Endometrial microvascular endothelial cells (primary cell): ENCODE data around the gene MAGEA6. TPM values are rescaled to one million over a fixed set of nuclear protein-coding genes. Genes with fewer than 3 reads are reported as not detected.
"Not testable (repeated sequence)": the region's sequence is repeated elsewhere in the genome, so short reads cannot be mapped to it uniquely, and the experiment has no call there.

Source experiments
- in situ Hi-C: cut with HindIII; loops from 2 replicates; pipeline ENCODE4 v1.10.0; 2017; ENCODE audit warnings: low sequenced_read_pairs, low pct_unique_long_range_greater_than_20kb; ENCODE audit errors: inconsistent ontology term
- total RNA-seq: library from RNA; depleted of rRNA; stranded (reverse); fragments of >200 nt; gene quantifications from one replicate; pipeline ENCODE4 v1.2.3, GENCODE V29; 2015; ENCODE audit errors: inconsistent ontology term

MAGEA6 gene, protein sequence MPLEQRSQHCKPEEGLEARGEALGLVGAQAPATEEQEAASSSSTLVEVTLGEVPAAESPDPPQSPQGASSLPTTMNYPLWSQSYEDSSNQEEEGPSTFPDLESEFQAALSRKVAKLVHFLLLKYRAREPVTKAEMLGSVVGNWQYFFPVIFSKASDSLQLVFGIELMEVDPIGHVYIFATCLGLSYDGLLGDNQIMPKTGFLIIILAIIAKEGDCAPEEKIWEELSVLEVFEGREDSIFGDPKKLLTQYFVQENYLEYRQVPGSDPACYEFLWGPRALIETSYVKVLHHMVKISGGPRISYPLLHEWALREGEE
- not detected for total RNA-seq

DNA sequence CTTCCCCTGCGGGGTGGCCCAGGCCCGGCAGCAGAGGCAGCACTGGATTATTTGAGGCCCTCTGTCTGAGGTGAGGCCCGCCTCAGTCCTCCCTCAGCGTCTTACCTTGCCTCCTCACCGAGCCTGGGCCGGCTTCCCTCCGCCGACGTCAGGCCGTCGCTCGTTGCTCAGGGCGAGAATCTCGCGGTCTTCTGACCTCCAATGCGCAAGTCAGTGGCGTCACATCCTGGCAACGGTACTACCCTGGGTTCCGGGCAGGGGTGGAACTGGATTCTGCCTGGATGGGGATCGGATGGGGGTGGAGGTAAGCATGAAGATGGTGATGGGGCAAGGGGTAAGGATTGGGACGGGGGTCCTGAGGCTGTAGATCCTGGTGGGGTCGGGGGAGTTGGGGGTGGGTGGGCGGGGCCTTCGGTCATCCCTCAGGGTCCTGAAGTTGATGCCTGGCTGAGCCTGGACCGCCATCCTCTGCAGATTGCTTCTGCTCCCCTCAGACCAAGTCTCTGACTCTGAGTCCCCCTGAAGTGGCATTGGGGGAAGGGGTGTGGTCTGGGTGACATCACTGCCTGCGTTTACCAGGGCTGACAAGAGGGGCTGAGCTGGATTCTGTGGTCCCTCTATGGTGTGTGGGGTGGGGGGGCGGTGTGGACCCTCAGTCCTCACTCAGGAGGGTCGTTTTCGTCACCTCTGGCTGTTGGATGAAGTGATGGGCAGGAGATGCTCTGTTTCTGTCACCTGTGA is at the start of gene MAGEA6:
Gene MAGEA6 (minus strand): TSS at position 141 of the 741 bp plus-strand sequence. CDS start 2,039 bp downstream, outside the sequence.
- in situ Hi-C loops = not testable (repeated sequence)

DNA sequence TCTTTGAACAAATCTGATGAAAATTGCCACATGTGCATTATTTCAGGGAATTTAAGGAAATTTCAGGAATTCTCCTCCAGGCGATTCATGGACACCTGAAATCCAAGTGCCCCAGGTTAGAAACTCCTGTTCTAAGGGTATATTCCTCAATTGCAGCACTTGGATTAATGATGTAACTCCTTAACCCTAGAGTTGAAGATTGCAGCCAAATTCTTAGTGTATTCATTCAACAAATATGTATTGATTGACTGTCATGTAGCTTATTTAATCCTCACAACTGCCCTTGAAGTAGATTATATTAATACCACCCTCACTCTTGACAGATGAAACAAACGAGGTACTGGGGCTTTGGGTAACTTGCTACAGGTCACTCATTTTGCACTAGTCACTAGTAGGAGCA is 49.8 kb upstream of the MAGEA6 start:
- in situ Hi-C loops = no loop called here

DNA sequence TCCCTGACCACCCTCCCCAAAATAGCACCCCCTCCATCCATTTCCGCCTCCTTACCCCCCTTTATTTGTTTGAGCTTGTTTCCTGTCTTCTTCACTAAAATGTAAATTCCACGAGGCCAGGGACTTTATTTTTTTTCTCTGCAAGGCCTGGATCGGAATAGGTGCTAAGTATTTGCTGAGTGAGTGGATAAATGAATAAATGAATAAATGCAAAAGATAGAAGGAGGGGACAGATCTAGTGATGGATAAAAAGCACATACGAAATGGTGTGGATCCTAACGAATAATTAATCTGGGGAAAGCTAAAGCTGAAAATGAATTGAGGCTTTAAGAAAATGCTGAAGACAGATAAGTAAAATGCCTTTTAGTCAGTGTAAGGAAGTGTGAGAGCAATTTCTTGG is 48.9 kb upstream of the MAGEA6 start:
- in situ Hi-C loops = no loop called here

DNA sequence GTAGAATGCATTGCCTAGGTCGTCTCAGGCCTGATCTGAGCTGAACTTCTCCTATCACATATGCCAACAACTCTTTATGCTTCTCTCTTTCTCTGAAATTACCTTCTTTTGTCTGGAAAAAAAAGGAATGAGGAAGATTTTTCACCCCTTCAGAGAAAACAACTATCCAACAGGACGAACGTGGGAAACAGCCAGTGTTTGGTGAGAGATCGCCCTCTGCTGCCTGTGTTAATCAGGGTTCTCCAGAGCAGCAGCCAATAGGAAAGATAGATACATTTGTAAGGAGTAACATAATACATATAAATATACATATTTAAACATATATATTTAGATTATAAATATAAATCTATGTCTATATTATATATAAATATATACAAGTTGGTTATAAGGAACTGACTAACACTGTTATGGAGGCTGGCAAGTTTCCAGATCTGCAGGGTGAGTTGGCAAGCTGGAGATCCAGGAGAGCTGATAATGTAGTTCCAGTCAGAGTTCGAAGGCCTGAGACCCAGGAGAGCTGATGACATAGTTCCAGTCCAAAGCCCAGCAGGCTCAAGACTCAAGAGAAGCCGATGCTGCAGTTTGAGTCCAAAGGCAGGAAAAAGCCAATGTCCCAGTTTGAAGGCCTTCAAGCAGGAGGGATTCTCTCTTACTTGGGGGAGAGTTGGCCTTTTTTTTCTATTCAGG is 47.7 kb upstream of the MAGEA6 start:
- in situ Hi-C loops = no loop called here

DNA sequence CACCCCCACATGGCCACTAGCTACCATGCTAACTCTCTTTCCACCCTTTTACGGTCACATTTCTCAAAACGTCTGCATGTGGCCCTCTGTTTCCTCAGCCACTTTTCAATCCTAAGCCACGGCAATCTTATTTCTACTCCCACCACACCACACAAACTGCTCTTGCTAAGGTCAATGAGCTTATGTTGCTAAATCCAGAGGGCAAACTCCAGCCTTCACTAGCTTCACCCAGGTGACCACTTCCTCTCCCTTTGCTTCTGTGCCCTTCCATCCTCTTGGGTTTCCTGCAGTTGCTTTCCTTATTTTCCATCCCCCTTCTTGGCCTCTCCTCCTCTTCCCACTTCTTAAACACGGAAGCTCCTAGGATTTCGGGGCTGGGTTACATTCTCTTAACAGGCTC is 44.6 kb upstream of the MAGEA6 start:
- in situ Hi-C loops = no loop called here

DNA sequence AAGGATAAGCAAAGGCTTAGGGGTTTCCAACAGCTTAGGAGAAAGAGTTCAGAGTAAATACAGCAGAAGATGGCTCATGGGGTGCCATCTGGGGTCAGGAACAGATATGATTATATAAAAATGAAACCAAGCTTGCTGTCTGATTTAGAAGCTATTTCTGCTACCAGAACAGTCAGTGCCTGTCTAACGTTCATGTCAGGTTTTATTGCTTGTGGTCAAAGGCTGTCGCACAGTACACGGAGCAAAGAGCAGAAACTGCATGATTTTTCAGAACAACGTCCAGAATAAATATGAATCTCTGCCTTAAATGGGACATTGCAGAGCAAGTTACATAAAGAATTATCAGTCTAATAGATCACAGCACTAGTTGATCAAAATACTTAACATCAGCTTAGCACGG is 43.7 kb upstream of the MAGEA6 start:
- in situ Hi-C loops = no loop called here

DNA sequence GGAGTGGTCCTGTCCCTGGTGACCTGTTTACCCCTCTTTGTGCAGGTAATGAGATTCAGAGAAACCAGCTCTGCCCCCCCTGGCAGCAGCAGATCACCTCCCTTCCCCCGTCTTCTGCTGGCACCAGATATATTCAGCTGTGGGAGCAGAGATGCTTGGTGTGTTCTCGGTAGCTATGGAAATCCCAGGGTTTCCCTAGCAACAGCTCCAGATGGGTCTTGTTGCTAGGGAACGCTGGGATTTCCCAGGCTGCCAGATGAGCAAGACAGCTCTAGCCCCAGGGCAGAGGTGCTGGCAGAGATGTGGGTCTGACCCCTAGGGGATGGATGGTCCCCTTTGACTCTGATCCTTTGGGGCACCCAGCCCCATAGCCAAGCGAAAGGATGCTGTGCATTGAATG is 40.9 kb upstream of the MAGEA6 start:
- in situ Hi-C loops = no loop called here

DNA sequence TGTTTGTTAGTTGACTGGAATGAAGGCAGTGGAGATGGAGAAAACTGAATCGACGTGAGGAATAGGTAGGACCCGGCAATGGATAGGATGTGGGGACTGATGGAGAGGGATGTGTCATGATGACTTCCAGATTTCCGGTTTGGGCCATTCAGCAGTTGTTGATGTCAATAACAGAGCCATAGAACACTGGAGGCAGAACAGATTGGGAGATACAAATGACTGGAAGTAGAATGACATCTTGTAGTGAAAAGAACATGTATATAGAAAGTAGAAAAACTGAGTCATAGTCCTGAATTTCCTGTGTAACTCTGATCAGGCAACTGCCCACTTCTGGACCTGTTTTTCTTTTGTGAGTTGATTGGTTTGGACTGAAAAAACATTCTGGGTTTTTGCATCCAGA is 36.5 kb upstream of the MAGEA6 start:
- in situ Hi-C loops = no loop called here

DNA sequence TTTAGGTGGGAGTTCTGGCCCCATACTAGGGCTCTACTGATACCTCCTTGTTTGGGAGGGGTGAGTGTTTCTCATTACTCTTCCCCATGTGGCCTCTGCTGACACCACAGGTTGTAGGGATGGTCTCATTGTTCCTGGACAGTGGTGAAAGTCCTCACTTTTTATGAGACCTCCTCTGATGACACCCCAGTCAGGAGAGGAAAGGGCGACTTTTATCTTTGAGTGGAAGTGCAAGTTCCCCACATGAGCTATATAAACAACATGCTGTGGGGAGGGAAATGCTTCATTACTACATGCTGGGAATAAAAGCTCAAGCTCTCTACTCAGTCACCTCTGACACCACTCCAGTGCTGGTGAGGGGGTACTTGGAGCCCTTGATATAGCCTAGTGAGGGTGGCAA is 29.5 kb upstream of the MAGEA6 start:
- in situ Hi-C loops = no loop called here

DNA sequence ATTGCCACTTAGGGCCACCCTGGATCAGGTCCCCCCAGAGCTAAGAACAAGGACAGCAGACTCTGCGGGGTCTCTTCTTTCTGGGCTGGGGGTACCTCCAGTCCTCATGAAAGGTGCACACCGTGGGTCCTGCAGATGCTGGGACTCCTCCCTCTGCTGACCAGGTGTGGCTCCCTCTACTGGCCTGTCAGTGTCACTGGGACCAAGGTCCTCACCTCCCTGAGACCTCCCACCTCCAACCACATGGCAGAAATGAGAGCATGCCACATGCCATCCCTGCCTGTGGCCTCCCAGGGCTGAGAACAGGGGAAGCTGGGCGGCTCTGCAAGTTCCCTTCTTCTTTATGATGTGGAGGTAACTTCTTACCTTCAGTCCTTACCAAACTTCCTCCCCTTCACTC is 17.6 kb upstream of the MAGEA6 start:
- in situ Hi-C loops = not testable (repeated sequence)

DNA sequence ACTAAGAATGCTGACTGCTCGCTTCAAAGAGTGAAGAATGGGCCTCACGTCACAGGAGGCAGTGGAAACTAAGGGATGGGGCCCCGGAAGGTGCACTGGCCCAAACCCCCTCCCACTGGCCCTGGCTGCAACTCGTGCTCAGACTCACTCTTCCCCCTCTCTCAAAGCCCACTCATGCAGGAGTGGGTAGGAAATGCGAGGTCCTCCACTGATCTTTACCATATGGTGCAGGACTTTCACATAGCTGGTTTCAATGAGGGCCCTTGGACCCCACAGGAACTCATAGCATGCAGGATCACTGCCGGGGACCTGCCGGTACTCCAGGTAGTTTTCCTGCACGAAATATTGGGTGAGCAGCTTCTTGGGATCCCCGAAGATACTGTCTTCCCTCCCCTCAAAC is 2.9 kb downstream of the MAGEA6 start:
- in situ Hi-C loops = not testable (repeated sequence)

DNA sequence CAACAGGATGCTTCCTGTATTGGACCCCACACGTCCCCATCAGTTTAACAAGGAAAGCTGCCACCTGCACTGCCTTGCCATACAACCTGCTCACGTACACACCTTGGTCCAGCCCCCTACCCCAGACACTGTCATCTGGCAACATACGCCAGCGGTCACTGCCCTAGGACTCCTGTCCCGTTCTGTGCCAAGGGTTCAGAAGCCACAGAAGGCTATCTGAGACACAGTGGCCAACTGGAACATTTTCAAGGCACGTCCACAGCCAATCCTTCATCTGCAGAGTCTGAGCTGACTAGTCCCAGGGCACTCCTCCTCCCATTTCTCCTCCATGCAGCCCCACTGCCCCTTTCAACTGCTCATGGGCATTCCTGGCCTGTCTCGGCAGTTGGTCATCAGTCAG is 7.9 kb downstream of the MAGEA6 start:
- in situ Hi-C loops = not testable (repeated sequence)

DNA sequence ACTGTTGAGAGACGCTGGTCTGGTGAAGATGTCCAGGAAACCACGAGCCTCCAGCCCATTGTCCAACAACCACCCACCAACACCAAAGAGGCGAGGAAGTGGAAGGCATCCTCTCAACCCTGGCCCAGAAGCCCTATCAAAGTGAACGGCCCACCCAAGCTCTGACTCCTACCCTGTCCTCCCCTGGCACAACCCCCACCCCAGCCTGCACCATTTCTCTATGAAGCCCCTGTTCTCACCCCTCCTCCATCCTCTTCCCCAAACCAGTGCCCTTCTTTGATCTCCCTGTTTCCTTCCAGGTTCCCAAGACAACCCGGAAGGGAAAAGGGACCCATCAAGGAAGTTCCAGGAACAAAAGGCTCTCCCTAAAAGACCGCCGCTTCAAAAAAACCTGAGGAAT is 9.9 kb downstream of the MAGEA6 start:
- in situ Hi-C loops = not testable (repeated sequence)

DNA sequence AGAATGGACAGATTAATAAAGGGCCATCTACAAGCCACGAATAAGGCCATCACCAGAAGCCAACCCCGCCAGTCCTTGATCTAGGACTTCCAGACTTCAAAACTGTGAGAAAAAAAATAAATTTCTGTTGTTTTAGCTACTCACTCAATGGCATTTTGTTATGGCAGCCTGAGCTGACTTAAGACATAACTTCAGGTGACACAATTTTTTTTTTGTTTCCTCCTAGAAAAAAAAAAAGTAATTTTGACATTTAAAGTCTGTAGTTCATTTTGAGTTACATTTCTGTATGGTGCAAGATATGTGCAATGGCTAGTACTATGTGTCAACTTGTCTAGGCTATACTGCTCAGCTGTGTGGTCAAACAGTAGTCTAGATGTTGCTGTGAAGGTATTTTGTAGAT is 10.6 kb downstream of the MAGEA6 start, which contains the start of gene CSAG3:
Gene CSAG3 (plus strand): TSS at position 301 of the 400 bp plus-strand sequence.
- in situ Hi-C loops = not testable (repeated sequence)

DNA sequence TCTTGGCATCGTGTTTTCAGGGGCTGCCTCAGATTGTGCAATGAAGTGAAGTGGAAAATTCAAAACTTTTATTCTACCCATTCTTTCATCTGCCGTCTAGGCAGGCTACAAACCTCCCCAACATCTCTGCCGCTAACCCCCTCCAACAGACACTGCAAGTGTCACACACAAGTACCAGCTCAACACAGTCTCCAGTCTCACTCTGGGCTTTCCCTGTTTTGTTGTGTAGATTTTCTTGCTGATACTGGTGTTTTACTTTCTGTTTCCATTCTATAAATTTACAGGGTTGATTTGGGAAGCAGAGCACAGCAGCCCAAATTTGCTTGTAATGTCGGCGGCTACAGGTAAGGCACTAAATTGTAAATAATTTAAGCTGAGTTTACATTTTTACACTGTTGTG is 14.6 kb downstream of the MAGEA6 start:
- in situ Hi-C loops = not testable (repeated sequence)

DNA sequence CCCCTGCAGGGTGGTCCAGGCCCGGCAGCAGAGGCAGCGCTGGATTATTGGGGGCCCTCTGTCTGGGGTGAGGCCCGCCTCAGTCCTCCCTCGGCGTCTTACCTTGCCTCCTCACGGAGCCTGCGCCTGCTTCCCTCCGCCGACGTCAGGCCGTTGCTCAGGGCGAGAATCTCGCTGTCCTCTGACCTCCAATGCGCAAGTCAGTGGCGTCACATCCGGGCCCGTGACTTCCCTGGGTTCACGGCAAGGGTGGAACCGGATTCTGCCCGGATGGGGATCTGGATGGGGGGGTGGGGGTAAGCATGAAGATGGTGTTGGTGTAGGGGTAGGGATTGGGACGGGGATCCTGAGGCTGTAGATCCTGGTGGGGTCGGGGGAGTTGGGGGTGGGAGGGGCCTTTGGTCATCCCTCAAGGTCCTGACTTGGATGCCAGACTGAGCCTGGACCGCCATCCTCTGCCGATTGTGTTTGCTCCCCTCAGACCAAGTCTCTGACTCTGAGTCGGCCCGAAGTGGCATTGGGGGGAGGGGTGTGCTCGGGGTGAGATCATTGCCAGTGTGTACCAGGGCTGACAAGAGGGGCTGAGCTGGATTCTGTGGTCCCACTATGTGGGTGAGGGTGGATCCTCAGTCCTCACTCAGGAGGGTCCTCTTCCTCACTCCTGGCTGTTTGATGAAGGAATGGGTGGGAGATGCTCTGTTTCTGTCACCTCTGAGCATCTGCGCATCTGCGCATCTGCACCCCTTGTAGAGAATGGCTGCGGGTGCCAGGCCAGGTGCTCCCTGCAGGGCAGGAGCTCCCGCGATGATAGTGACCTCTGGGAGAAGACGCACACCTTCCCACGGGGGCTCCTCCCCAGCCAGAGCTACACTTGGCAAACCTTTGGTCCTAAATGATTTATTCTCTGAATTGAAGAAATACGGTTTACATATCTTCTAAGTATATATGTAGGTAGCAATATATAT is 15.5 kb downstream of the MAGEA6 start, which contains the start of gene MAGEA2:
Gene MAGEA2 (minus strand): TSS at position 157 of the 965 bp plus-strand sequence. CDS start 2,479 bp downstream, outside the sequence.
- in situ Hi-C loops = not testable (repeated sequence)

DNA sequence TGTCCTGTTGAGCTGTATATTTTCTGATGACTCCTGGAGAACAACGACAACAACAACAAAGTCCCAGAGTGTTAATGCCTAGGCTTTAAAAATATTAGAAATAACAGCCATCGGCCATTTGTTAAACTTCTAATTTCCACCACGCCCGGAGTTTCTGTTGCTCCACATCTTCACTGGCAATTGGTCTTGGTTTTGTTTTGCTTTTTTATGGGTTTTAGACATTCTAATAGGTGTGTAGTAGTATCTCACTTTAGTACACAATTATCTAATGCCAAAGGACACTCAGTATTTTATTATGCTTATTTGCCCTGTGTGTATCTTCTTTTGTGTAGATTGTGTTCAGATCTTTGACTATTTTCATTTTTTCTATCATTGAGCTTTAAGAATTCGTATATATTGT is 30.9 kb downstream of the MAGEA6 start:
- in situ Hi-C loops = no loop called here

DNA sequence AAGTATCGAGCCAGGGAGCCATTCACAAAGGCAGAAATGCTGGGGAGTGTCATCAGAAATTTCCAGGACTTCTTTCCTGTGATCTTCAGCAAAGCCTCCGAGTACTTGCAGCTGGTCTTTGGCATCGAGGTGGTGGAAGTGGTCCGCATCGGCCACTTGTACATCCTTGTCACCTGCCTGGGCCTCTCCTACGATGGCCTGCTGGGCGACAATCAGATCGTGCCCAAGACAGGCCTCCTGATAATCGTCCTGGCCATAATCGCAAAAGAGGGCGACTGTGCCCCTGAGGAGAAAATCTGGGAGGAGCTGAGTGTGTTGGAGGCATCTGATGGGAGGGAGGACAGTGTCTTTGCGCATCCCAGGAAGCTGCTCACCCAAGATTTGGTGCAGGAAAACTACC is 33.0 kb downstream of the MAGEA6 start:
- in situ Hi-C loops = not testable (repeated sequence)
